OCI-LY1 (cell line): Measurements from ENCODE around the gene SLC23A2.

Experiments
- H2AFZ ChIP-seq: fragments of 200-600 bp; sonication (generic), shearing (Covaris generic); 2 replicates; pipeline ENCODE4 v1.6.0; 2014; ENCODE audit warnings: antibody characterized with exemption, mild to moderate bottlenecking, low read length
- H3F3A ChIP-seq: fragments of 200-600 bp; sonication (generic), shearing (Covaris generic); 2 replicates; pipeline ENCODE4 v1.6.0; 2014; ENCODE audit warnings: mild to moderate bottlenecking, antibody characterized with exemption, low read length, moderate library complexity; ENCODE audit not compliant: insufficient read depth
- H3K27ac ChIP-seq: fragments of 200-600 bp; sonication (generic); 2 replicates; pipeline ENCODE4 v1.5.1; 2014; ENCODE audit warnings: low read length, mixed run types, mild to moderate bottlenecking, low read depth; ENCODE audit not compliant: poor library complexity, severe bottlenecking
- H3K27me3 ChIP-seq: fragments of 200-600 bp; sonication (generic); 2 replicates; pipeline ENCODE4 v1.6.0; 2014; ENCODE audit warnings: antibody characterized with exemption, mild to moderate bottlenecking, low read length, moderate library complexity; ENCODE audit not compliant: insufficient read depth
- H3K36me3 ChIP-seq: fragments of 200-600 bp; sonication (generic); 2 replicates; pipeline ENCODE4 v1.6.1; 2014; ENCODE audit warnings: mild to moderate bottlenecking, antibody characterized with exemption, low read length, moderate library complexity, mixed read lengths; ENCODE audit not compliant: insufficient read depth
- H3K4me1 ChIP-seq: fragments of 200-600 bp; sonication (generic); 2 replicates; pipeline ENCODE4 v1.5.1; 2014; ENCODE audit warnings: mild to moderate bottlenecking, low read length, moderate library complexity; ENCODE audit not compliant: insufficient read depth, severe bottlenecking
- H3K4me2 ChIP-seq: fragments of 200-600 bp; sonication (generic), shearing (Covaris generic); 2 replicates; pipeline ENCODE4 v1.6.1; 2014; ENCODE audit warnings: low read length
- H3K4me3 ChIP-seq: fragments of 200-600 bp; sonication (generic); 2 replicates; pipeline ENCODE4 v1.5.1; 2014; ENCODE audit warnings: low read length, low read depth, mild to moderate bottlenecking, mixed read lengths; ENCODE audit not compliant: poor library complexity, severe bottlenecking
- H3K79me2 ChIP-seq: fragments of 200-600 bp; shearing (Covaris generic); 2 replicates; pipeline ENCODE4 v1.6.1; 2016; ENCODE audit warnings: mixed run types, low read length, mixed read lengths; ENCODE audit not compliant: insufficient read depth
- H3K9ac ChIP-seq: fragments of 200-600 bp; sonication (generic), shearing (Covaris generic); 2 replicates; pipeline ENCODE4 v1.6.1; 2014; ENCODE audit warnings: mild to moderate bottlenecking, low read length, mixed read lengths
- H3K9me2 ChIP-seq: fragments of 200-600 bp; sonication (generic), shearing (Covaris generic); 2 replicates; pipeline ENCODE4 v1.6.1; 2014; ENCODE audit warnings: low read depth, mild to moderate bottlenecking, low read length, mixed read lengths
- H3K9me3 ChIP-seq: fragments of 200-600 bp; shearing (Covaris generic); 2 replicates; pipeline ENCODE4 v1.6.1; 2014; ENCODE audit warnings: low read length, mixed read lengths
- H4K20me1 ChIP-seq: fragments of 200-600 bp; sonication (generic), shearing (Covaris generic); 2 replicates; pipeline ENCODE4 v1.6.0; 2016; ENCODE audit warnings: mild to moderate bottlenecking, low read length; ENCODE audit not compliant: insufficient read depth
- EZH2 ChIP-seq: fragments of 200-600 bp; sonication (generic), shearing (Covaris generic); IDR thresholded peaks from 2 replicates; pipeline ENCODE4 v1.8.0; 2017; ENCODE audit warnings: borderline replicate concordance, mixed run types, mild to moderate bottlenecking, antibody characterized with exemption, low read length, moderate library complexity, mixed read lengths
- TF ChIP-seq, protein P1 (sequence below): fragments of 200-600 bp; sonication (generic), shearing (Covaris generic); IDR thresholded peaks from 2 replicates; pipeline ENCODE4 v1.5.1; 2017; ENCODE audit warnings: mild to moderate bottlenecking, antibody characterized with exemption, low read length, moderate library complexity, mixed read lengths

SLC23A2 gene

DNA sequence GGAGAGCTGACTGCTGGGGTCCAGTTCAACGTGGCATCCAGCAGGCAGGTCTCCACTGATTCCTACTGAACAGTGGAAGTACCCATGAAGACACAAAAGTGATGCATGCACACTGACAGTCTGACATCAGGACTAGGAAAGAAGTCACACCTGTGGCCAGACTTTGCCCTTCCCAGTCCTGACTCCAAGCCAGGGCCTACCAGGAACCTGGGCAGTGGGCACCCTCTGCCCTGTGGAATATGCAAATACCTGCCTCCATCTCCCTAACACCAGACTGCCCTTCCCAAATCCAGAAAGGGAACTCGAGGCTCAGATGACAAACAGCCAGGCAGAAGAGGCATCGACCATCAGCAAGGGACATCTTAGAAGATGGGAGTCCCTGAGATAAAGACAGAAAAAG lies 50.9 kb downstream of the SLC23A2 start:
- Histone ChIP-seq H3K4me2 (peak overlapping the region; percentile 61; the same call in 1 of the 2 replicates), H4K20me1 (no peaks in the 10 kb centered on the region), H3K27me3 (no peaks in the 10 kb centered on the region), H3K9ac (no peak overlapping the region; the same call in 1 of the 2 replicates), H3F3A (no peaks in the 10 kb centered on the region), H2AFZ (no peak overlapping the region), H3K4me1 (peaks cover 36% of the 10 kb centered on the region), H3K4me3 (no peak overlapping the region), H3K36me3 (peaks cover 70% of the 10 kb centered on the region), H3K79me2 (peaks cover 26% of the 10 kb centered on the region), H3K9me2 (no peaks in the 10 kb centered on the region), H3K27ac (peak overlapping the region; percentile 75), H3K9me3 (peaks cover 6% of the 10 kb centered on the region; the same call in 1 of the 2 replicates)
- TF ChIP-seq EZH2 = no peak
- TF ChIP-seq, protein P1, sequence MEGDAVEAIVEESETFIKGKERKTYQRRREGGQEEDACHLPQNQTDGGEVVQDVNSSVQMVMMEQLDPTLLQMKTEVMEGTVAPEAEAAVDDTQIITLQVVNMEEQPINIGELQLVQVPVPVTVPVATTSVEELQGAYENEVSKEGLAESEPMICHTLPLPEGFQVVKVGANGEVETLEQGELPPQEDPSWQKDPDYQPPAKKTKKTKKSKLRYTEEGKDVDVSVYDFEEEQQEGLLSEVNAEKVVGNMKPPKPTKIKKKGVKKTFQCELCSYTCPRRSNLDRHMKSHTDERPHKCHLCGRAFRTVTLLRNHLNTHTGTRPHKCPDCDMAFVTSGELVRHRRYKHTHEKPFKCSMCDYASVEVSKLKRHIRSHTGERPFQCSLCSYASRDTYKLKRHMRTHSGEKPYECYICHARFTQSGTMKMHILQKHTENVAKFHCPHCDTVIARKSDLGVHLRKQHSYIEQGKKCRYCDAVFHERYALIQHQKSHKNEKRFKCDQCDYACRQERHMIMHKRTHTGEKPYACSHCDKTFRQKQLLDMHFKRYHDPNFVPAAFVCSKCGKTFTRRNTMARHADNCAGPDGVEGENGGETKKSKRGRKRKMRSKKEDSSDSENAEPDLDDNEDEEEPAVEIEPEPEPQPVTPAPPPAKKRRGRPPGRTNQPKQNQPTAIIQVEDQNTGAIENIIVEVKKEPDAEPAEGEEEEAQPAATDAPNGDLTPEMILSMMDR = no peak

DNA sequence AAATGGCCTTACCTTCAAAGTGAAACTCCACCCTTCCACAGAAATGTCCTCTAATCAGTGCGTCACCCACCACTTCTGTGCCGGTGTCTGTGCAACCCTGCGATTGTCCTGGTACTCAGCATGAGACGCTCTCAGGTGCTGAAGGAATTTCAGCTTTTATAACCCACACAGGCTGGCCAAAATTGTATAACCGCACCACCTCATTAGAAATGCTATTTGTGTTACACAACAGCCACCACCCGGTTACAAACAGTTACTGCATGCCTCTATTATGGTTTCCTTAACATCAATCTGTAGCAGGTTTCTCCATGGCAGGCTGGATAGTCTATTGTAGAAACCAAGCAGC lies 51.5 kb downstream of the SLC23A2 start:
- peak overlapping the region; percentile 61 for H3K4me2 ChIP-seq
- peaks cover 36% of the 10 kb centered on the region for H3K4me1 ChIP-seq
- H3K27me3 ChIP-seq = no peaks in the 10 kb centered on the region
- H3K9me2 ChIP-seq = no peaks in the 10 kb centered on the region
- peaks cover 66% of the 10 kb centered on the region for H3K36me3 ChIP-seq
- H3K4me3 ChIP-seq = peak overlapping the region; percentile 38
- H2AFZ ChIP-seq = no peak overlapping the region
- peaks cover 6% of the 10 kb centered on the region; the same call in 1 of the 2 replicates for H3K9me3 ChIP-seq
- peak overlapping the region; percentile 75 for H3K27ac ChIP-seq
- H3K79me2 ChIP-seq = peaks cover 19% of the 10 kb centered on the region
- no peak for TF ChIP-seq EZH2
- TF ChIP-seq, protein P1 = peak; percentile 83
- peak overlapping the region; percentile 45 for H3K9ac ChIP-seq
- H4K20me1 ChIP-seq = no peaks in the 10 kb centered on the region
- H3F3A ChIP-seq = no peaks in the 10 kb centered on the region

DNA sequence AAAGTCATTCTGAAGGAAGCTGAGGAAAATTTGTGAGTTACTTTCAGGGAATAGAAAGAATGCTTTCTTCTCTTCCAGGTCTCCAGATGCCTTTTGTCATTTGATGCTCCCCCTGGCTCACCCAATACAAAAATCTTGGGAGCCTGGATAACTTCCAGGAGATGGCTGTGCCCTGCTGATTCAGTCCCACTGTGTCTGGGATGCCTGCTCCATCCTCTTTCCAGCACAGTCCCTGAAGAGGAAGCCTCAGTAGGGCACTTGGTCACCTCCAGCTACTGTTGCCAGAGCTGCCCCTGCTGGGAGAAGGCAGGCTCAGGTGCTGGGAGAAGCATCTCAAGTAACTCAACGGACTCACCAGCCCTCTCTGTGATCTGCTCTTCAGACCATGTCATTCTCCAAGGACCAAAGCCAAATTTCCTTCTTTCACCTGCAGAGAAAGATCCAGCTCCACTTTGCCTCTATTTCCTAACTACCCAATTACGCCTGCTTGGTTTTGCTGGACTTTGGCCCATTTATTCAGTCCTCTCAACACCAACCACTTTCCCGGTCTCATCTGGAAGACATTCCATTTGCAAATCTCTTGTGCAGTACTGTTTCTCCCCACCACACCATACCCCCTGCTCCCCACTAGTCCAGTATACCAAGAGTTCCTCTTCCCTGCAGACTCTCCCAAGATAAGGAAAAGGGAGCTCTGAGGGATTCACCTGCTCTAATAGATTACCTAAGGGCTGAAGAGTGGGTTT lies 53.3 kb downstream of the SLC23A2 start:
- Histone ChIP-seq H3K27me3 (no peaks in the 10 kb centered on the region), H4K20me1 (no peaks in the 10 kb centered on the region), H2AFZ (no peak overlapping the region), H3F3A (no peaks in the 10 kb centered on the region), H3K9ac (no peak overlapping the region), H3K27ac (no peak overlapping the region), H3K36me3 (peaks cover 58% of the 10 kb centered on the region), H3K9me3 (peaks cover 6% of the 10 kb centered on the region; the same call in 1 of the 2 replicates), H3K79me2 (peaks cover 17% of the 10 kb centered on the region; the same call in 1 of the 2 replicates), H3K4me2 (no peak overlapping the region), H3K4me3 (no peak overlapping the region), H3K9me2 (no peaks in the 10 kb centered on the region), H3K4me1 (peaks cover 47% of the 10 kb centered on the region)
- no peak for TF ChIP-seq EZH2
- TF ChIP-seq, protein P1 = no peak
